GM23338 (cell line): ENCODE results near the gene RAPGEF4. TPM values are rescaled to one million over a fixed set of nuclear protein-coding genes. Genes with fewer than 3 reads are reported as not detected.

Experiments used
- ATAC-seq: fragments of 200-7000 bp; cut with Tn5 transposase; 3 replicates; pipeline ENCODE4 v1.9.1; 2020
- DNase-seq: peaks from one replicate; pipeline ENCODE4 v3.0.0-alpha.2; 2015; ENCODE audit warnings: low spot score
- H2AFZ ChIP-seq: fragments of 200-600 bp; sonication (generic); 2 replicates; pipeline ENCODE4 v1.8.0; 2016; ENCODE audit warnings: antibody characterized with exemption, mild to moderate bottlenecking, moderate library complexity
- H3F3A ChIP-seq: fragments of 200-600 bp; sonication (generic); replicated peaks from 2 replicates; pipeline ENCODE4 v1.8.0; 2017; ENCODE audit warnings: antibody characterized with exemption, mixed run types, low read depth
- H3K27ac ChIP-seq: fragments of 200-600 bp; sonication (generic); 2 replicates; pipeline ENCODE4 v1.6.1; 2016; ENCODE audit warnings: low read depth
- H3K27me3 ChIP-seq: fragments of 200-600 bp; sonication (generic); 2 replicates; pipeline ENCODE4 v1.8.0; 2016; ENCODE audit warnings: mild to moderate bottlenecking, mixed run types, moderate library complexity; ENCODE audit not compliant: insufficient read depth
- H3K36me3 ChIP-seq: fragments of 200-600 bp; sonication (generic); 2 replicates; pipeline ENCODE4 v1.8.0; 2016; ENCODE audit warnings: mild to moderate bottlenecking; ENCODE audit not compliant: insufficient read depth
- H3K4me1 ChIP-seq: fragments of 200-600 bp; sonication (generic); 2 replicates; pipeline ENCODE4 v1.8.0; 2016; ENCODE audit warnings: mild to moderate bottlenecking, moderate library complexity; ENCODE audit not compliant: insufficient read depth
- H3K4me2 ChIP-seq: fragments of 200-600 bp; sonication (generic); 2 replicates; pipeline ENCODE4 v1.7.1; 2017; ENCODE audit warnings: mixed run types
- H3K4me3 ChIP-seq: fragments of 200-600 bp; sonication (generic); 2 replicates; pipeline ENCODE4 v1.6.1; 2016; ENCODE audit warnings: mixed run types
- H3K79me2 ChIP-seq: fragments of 200-600 bp; sonication (generic); replicated peaks from 2 replicates; pipeline ENCODE4 v1.8.0; 2017; ENCODE audit warnings: mild to moderate bottlenecking; ENCODE audit not compliant: insufficient read depth
- H3K9me2 ChIP-seq: fragments of 200-600 bp; sonication (generic); 2 replicates; pipeline ENCODE4 v1.8.0; 2017; ENCODE audit not compliant: insufficient read depth
- H4K20me1 ChIP-seq: fragments of 200-600 bp; sonication (generic); replicated peaks from 2 replicates; pipeline ENCODE4 v1.8.0; 2017; ENCODE audit warnings: mild to moderate bottlenecking; ENCODE audit not compliant: insufficient read depth
- H3K27ac Mint-ChIP-seq: 2 replicates; pipeline ENCODE4 v1.8.0; 2020; ENCODE audit warnings: inconsistent platforms, mild to moderate bottlenecking, moderate library complexity, mixed read lengths
- H3K27me3 Mint-ChIP-seq: 3 replicates; pipeline ENCODE4 v1.8.0; 2022; ENCODE audit warnings: low read depth, mild to moderate bottlenecking, moderate library complexity, mixed read lengths, inconsistent platforms; ENCODE audit not compliant: insufficient read depth, poor library complexity
- H3K36me3 Mint-ChIP-seq: 3 replicates; pipeline ENCODE4 v1.8.0; 2021; ENCODE audit warnings: low read depth, mild to moderate bottlenecking, inconsistent platforms, moderate library complexity, mixed read lengths
- H3K4me1 Mint-ChIP-seq: 3 replicates; pipeline ENCODE4 v1.8.0; 2020; ENCODE audit warnings: mild to moderate bottlenecking, inconsistent platforms, mixed read lengths
- H3K4me3 Mint-ChIP-seq: 3 replicates; pipeline ENCODE4 v1.8.0; 2021; ENCODE audit warnings: moderate library complexity, mild to moderate bottlenecking, inconsistent platforms, mixed read lengths
- H3K9me3 Mint-ChIP-seq: 3 replicates; pipeline ENCODE4 v1.8.0; 2020; ENCODE audit warnings: moderate library complexity, mild to moderate bottlenecking, inconsistent platforms, mixed read lengths
- ETS1 ChIP-seq: IDR thresholded peaks from 2 replicates; pipeline ENCODE4 v1.6.1; 2016; ENCODE audit warnings: antibody characterized with exemption
- polyA plus RNA-seq: library from polyadenylated mRNA; unstranded; fragments of >200 nt; fragmentation: Nextera tagmentation; extraction: Ambion mirVana; gene quantifications from 2 replicates; pipeline ENCODE4 v1.2.1, GENCODE V29; 2016
- total RNA-seq: library from RNA; depleted of rRNA; stranded (reverse); fragments of >200 nt; shearing (Covaris generic); gene quantifications from 2 replicates; pipeline ENCODE4 v1.2.3, GENCODE V29; 2014
- TF ChIP-seq, protein P1 (sequence below): fragments of 250-450 bp; sonication (Bioruptor Pico); IDR thresholded peaks from 2 replicates; pipeline ENCODE4 v1.5.0; 2020; ENCODE audit warnings: mild to moderate bottlenecking, moderate library complexity

RAPGEF4 gene
- total and polyA plus RNA-seq, 2 experiments from 2014 or later = 1.7 to 4.7 TPM

DNA sequence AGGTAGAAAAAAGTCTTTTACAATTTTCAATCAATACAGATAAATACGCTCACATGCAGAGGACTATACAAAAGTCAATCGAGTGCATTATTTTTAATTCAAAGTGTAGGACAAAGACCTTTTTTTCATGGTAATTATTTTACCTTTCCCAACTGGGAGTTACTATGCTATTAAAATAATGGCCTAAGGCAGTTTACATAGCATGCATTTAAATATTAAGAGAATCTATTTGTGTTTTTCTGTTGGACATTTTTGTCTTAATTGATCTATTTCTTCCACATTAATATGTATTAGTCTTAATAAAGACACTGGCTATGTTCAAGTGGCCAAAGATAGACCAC is 209.8 kb downstream of the RAPGEF4 start (continued):
- TF ChIP-seq, protein P1, sequence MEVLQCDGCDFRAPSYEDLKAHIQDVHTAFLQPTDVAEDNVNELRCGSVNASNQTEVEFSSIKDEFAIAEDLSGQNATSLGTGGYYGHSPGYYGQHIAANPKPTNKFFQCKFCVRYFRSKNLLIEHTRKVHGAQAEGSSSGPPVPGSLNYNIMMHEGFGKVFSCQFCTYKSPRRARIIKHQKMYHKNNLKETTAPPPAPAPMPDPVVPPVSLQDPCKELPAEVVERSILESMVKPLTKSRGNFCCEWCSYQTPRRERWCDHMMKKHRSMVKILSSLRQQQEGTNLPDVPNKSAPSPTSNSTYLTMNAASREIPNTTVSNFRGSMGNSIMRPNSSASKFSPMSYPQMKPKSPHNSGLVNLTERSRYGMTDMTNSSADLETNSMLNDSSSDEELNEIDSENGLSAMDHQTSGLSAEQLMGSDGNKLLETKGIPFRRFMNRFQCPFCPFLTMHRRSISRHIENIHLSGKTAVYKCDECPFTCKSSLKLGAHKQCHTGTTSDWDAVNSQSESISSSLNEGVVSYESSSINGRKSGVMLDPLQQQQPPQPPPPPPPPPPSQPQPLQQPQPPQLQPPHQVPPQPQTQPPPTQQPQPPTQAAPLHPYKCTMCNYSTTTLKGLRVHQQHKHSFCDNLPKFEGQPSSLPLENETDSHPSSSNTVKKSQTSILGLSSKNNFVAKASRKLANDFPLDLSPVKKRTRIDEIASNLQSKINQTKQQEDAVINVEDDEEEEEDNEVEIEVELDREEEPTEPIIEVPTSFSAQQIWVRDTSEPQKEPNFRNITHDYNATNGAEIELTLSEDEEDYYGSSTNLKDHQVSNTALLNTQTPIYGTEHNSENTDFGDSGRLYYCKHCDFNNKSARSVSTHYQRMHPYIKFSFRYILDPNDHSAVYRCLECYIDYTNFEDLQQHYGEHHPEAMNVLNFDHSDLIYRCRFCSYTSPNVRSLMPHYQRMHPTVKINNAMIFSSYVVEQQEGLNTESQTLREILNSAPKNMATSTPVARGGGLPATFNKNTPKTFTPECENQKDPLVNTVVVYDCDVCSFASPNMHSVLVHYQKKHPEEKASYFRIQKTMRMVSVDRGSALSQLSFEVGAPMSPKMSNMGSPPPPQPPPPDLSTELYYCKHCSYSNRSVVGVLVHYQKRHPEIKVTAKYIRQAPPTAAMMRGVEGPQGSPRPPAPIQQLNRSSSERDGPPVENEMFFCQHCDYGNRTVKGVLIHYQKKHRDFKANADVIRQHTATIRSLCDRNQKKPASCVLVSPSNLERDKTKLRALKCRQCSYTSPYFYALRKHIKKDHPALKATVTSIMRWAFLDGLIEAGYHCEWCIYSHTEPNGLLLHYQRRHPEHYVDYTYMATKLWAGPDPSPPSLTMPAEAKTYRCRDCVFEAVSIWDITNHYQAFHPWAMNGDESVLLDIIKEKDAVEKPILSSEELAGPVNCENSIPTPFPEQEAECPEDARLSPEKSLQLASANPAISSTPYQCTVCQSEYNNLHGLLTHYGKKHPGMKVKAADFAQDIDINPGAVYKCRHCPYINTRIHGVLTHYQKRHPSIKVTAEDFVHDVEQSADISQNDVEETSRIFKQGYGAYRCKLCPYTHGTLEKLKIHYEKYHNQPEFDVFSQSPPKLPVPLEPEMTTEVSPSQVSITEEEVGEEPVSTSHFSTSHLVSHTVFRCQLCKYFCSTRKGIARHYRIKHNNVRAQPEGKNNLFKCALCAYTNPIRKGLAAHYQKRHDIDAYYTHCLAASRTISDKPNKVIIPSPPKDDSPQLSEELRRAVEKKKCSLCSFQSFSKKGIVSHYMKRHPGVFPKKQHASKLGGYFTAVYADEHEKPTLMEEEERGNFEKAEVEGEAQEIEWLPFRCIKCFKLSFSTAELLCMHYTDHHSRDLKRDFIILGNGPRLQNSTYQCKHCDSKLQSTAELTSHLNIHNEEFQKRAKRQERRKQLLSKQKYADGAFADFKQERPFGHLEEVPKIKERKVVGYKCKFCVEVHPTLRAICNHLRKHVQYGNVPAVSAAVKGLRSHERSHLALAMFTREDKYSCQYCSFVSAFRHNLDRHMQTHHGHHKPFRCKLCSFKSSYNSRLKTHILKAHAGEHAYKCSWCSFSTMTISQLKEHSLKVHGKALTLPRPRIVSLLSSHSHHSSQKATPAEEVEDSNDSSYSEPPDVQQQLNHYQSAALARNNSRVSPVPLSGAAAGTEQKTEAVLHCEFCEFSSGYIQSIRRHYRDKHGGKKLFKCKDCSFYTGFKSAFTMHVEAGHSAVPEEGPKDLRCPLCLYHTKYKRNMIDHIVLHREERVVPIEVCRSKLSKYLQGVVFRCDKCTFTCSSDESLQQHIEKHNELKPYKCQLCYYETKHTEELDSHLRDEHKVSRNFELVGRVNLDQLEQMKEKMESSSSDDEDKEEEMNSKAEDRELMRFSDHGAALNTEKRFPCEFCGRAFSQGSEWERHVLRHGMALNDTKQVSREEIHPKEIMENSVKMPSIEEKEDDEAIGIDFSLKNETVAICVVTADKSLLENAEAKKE (CRISPR knock-in tag) = no peak
- no peak for TF ChIP-seq ETS1

DNA sequence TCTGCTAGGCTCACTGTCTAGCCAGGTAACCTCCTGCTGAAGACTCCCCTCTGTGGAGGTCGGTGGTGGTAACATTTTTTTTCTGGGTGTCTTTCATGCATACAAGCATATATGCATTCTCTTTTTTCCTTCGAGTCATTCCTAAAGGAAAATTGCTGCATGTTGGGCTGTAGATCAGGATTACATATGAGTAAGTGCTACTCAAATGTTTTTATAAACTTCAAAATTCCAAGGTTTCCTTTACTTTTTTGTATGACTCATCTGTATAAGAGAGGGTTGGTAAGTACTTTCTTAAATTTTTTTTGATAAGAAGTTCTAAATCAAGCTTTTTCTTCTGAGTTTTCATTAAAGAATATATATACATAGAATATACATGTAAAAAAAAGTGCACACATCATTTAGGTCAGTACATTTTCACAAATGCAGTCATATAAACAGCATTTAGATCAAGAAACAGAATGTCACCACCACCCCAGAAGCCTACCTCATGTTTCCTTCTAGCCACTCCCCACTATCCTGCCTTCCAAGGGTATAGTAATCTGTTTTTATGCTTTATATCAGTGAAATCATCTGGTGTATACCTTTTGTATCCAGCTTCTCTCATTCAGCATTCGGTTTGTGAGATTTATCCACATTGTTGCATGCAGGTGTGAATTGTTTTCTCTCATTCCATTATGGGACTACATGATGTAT is 212.0 kb downstream of the RAPGEF4 start:
- H3K4me3 Mint-ChIP-seq = no peak overlapping the region
- no peaks in the 10 kb centered on the region for H3K36me3 Mint-ChIP-seq
- ATAC-seq (no peak), DNase-seq (no peak)
- Histone ChIP-seq H3K4me1 (peaks cover 27% of the 10 kb centered on the region), H3K4me2 (no peak overlapping the region), H3K79me2 (no peaks in the 10 kb centered on the region), H3F3A (no peaks in the 10 kb centered on the region), H4K20me1 (no peaks in the 10 kb centered on the region), H2AFZ (no peak overlapping the region), H3K36me3 (no peaks in the 10 kb centered on the region), H3K27me3 (no peaks in the 10 kb centered on the region), H3K9me2 (no peaks in the 10 kb centered on the region), H3K27ac (no peak overlapping the region), H3K4me3 (no peak overlapping the region)
- no peak overlapping the region for H3K27ac Mint-ChIP-seq
- TF ChIP-seq, protein P1 (CRISPR knock-in tag) = no peak
- peaks cover 24% of the 10 kb centered on the region for H3K4me1 Mint-ChIP-seq
- no peaks in the 10 kb centered on the region for H3K27me3 Mint-ChIP-seq
- no peaks in the 10 kb centered on the region for H3K9me3 Mint-ChIP-seq
